NCI-H526 (cell line): Measurements from ENCODE around the gene PNO1.
"Not testable (repeated sequence)": the region's sequence is repeated elsewhere in the genome, so short reads cannot be mapped to it uniquely, and the experiment has no call there.

ENCODE experiments used
- DNase-seq, 2 experiments: peaks; one replicate each; lab custom pipeline; 2025; lab: John Stamatoyannopoulos, UW

Gene PNO1

GRCh38 chr2:68157002-68157401 lies 686 bp upstream of the PNO1 start:
- DNase-seq = peak; percentile 25 to 71

- DNase-seq = peak in 1 of 2 experiments; percentile 58
Observed at GRCh38 chr2:68158134-68158447, 403 bp downstream of the PNO1 start.

GRCh38 chr2:68163641-68164040 lies 6.0 kb downstream of the PNO1 start:
- DNase-seq = no peak

- no peak for DNase-seq
Observed at GRCh38 chr2:68167186-68167585, 9.5 kb downstream of the PNO1 start.

GRCh38 chr2:68169308-68169707 lies 11.6 kb downstream of the PNO1 start:
- DNase-seq = no peak

GRCh38 chr2:68171146-68171545 lies 13.5 kb downstream of the PNO1 start:
- DNase-seq = no peak

GRCh38 chr2:68171684-68172083 lies 14.0 kb downstream of the PNO1 start:
- no peak for DNase-seq

GRCh38 chr2:68172521-68172920 lies 14.8 kb downstream of the PNO1 start:
- DNase-seq = no peak

- no peak for DNase-seq
Observed at GRCh38 chr2:68172990-68173700, 15.5 kb downstream of the PNO1 start.

- not testable (repeated sequence) for DNase-seq
Observed at GRCh38 chr2:68175210-68175609, 17.5 kb downstream of the PNO1 start.

- DNase-seq = no peak
Observed at GRCh38 chr2:68176657-68177056, 19.0 kb downstream of the PNO1 start.

GRCh38 chr2:68177541-68177940 lies 19.9 kb downstream of the PNO1 start:
- DNase-seq = no peak

- no peak for DNase-seq
Observed at GRCh38 chr2:68178432-68178831, 20.7 kb downstream of the PNO1 start.

- no peak for DNase-seq
Observed at GRCh38 chr2:68178954-68179627, 21.4 kb downstream of the PNO1 start.

- no peak for DNase-seq
Observed at GRCh38 chr2:68182902-68183301, 25.2 kb downstream of the PNO1 start.

GRCh38 chr2:68185541-68186164 lies 28.0 kb downstream of the PNO1 start:
- peak; percentile 16 to 66 for DNase-seq

GRCh38 chr2:68187329-68187728 lies 29.6 kb downstream of the PNO1 start:
- DNase-seq = no peak

- no peak for DNase-seq
Observed at GRCh38 chr2:68188831-68189230, 31.1 kb downstream of the PNO1 start.

- DNase-seq = no peak
Observed at GRCh38 chr2:68189991-68190784, 32.5 kb downstream of the PNO1 start.

GRCh38 chr2:68190991-68191731 lies 33.5 kb downstream of the PNO1 start:
- no peak for DNase-seq

GRCh38 chr2:68193144-68193543 lies 35.5 kb downstream of the PNO1 start:
- DNase-seq = no peak
